D341Med (cell line): ENCODE data around the gene ENOX2.
A peak's percentile ranks its signal among the peaks of the same experiment; 100 is the strongest.
"Not testable (repeated sequence)": the region's sequence is repeated elsewhere in the genome, so short reads cannot be mapped to it uniquely, and the experiment has no call there.

Source experiments
- DNase-seq: peaks from one replicate; pipeline ENCODE4 v3.0.0; 2012; ENCODE audit warnings: low spot score

ENOX2 gene

GRCh38 chrX:130746709-130747342, 156.2 kb downstream of the ENOX2 start:
- DNase-seq: no peak

- DNase-seq: no peak
Measured at GRCh38 chrX:130746077-130746476, 156.9 kb downstream of the ENOX2 start.

GRCh38 chrX:130741584-130741983, 161.4 kb downstream of the ENOX2 start:
- DNase-seq: no peak

- DNase-seq: no peak
Measured at GRCh38 chrX:130741151-130741550, 161.9 kb downstream of the ENOX2 start.

- no peak for DNase-seq
Measured at GRCh38 chrX:130738638-130739195, 164.3 kb downstream of the ENOX2 start.

GRCh38 chrX:130734713-130735112, 168.3 kb downstream of the ENOX2 start:
- DNase-seq: no peak

- DNase-seq: no peak
Measured at GRCh38 chrX:130728208-130728607, 174.8 kb downstream of the ENOX2 start.

GRCh38 chrX:130726661-130727060, 176.3 kb downstream of the ENOX2 start:
- DNase-seq: no peak

- DNase-seq: no peak
Measured at GRCh38 chrX:130725519-130725918, 177.5 kb downstream of the ENOX2 start.

GRCh38 chrX:130719413-130719812, 183.6 kb downstream of the ENOX2 start:
- DNase-seq: no peak

- no peak for DNase-seq
Measured at GRCh38 chrX:130718137-130718536, 184.9 kb downstream of the ENOX2 start.

- no peak for DNase-seq
Measured at GRCh38 chrX:130716781-130717413, 186.1 kb downstream of the ENOX2 start.

- DNase-seq: peak; percentile 18
Measured at GRCh38 chrX:130716346-130716745, 186.7 kb downstream of the ENOX2 start.

GRCh38 chrX:130715299-130715698, 187.7 kb downstream of the ENOX2 start:
- DNase-seq: no peak

GRCh38 chrX:130714665-130715064, 188.3 kb downstream of the ENOX2 start:
- DNase-seq: no peak

- DNase-seq: no peak
Measured at GRCh38 chrX:130714135-130714534, 188.9 kb downstream of the ENOX2 start.

GRCh38 chrX:130709178-130709577, 193.8 kb downstream of the ENOX2 start:
- DNase-seq: not testable (repeated sequence)

- no peak for DNase-seq
Measured at GRCh38 chrX:130705591-130705990, 197.4 kb downstream of the ENOX2 start.

GRCh38 chrX:130704053-130705038, 198.7 kb downstream of the ENOX2 start:
- DNase-seq: no peak

- no peak for DNase-seq
Measured at GRCh38 chrX:130702867-130703707, 199.9 kb downstream of the ENOX2 start.

- DNase-seq: no peak
Measured at GRCh38 chrX:130700629-130701028, 202.4 kb downstream of the ENOX2 start.

- DNase-seq: no peak
Measured at GRCh38 chrX:130699618-130700017, 203.4 kb downstream of the ENOX2 start.
